IMR-90 (cell line): ENCODE results near the gene GATD1. TPM values are rescaled to one million over a fixed set of nuclear protein-coding genes. Genes with fewer than 3 reads are reported as not detected.

Source experiments
- ATAC-seq: fragments of 200-7000 bp; cut with Tn5 transposase; 2 replicates; pipeline ENCODE4 v1.9.1; 2020; ENCODE audit warnings: low read depth, mild to moderate bottlenecking, moderate library complexity
- BruUV-seq: library from RNA; stranded (reverse); fragments of 400-500 nt; replicated peaks from 2 replicates; lab custom pipeline; 2021; lab: Mats Ljungman, UMichigan
- CTCF ChIA-PET: fragments of 300-600 bp; formaldehyde crosslinking; extraction: SDS; loops from one replicate; lab custom pipeline; 2021; ENCODE audit warnings: antibody characterized with exemption; lab: Yijun Ruan, JAX
- POLR2A ChIA-PET: fragments of 300-600 bp; sonication (Branson Sonifier 250); formaldehyde crosslinking; loops from one replicate; lab custom pipeline; 2022; ENCODE audit warnings: antibody characterized with exemption; ENCODE audit not compliant: unreplicated experiment; lab: Charles Lee
- DNase-seq: peaks from one replicate; pipeline ENCODE4 v3.0.0; 2013
- H2AFZ ChIP-seq: replicated peaks from 2 replicates; pipeline ENCODE3; 2013; ENCODE audit warnings: low read length, mild to moderate bottlenecking; ENCODE audit not compliant: poor library complexity
- H2AK5ac ChIP-seq: 2 replicates; pipeline ENCODE4 v1.6.1; 2013; ENCODE audit warnings: low read depth, low read length, inconsistent platforms
- H2AK9ac ChIP-seq: replicated peaks from 2 replicates; pipeline ENCODE3; 2013; ENCODE audit warnings: mild to moderate bottlenecking, low read depth, low read length, moderate library complexity; ENCODE audit not compliant: poor library complexity
- H2BK120ac ChIP-seq: 2 replicates; pipeline ENCODE4 v1.6.1; 2013; ENCODE audit warnings: low read depth, low read length, inconsistent platforms
- H2BK15ac ChIP-seq: 3 replicates; pipeline ENCODE4 v1.6.1; 2013; ENCODE audit warnings: low read depth, low read length, inconsistent platforms
- H2BK20ac ChIP-seq: 2 replicates; pipeline ENCODE4 v1.6.1; 2013; ENCODE audit warnings: low read depth, mild to moderate bottlenecking, inconsistent platforms, low read length, moderate library complexity
- H2BK5ac ChIP-seq: 2 replicates; pipeline ENCODE4 v1.6.1; 2013; ENCODE audit warnings: mild to moderate bottlenecking, low read depth, low read length, inconsistent platforms; ENCODE audit not compliant: poor library complexity, severe bottlenecking
- H3K14ac ChIP-seq: replicated peaks from 2 replicates; pipeline ENCODE4 v1.6.1; 2013; ENCODE audit warnings: low read depth, low read length, inconsistent platforms
- H3K18ac ChIP-seq: 2 replicates; pipeline ENCODE4 v1.6.1; 2013; ENCODE audit warnings: low read depth, low read length, control low read depth
- H3K23ac ChIP-seq: 2 replicates; pipeline ENCODE4 v1.6.1; 2013; ENCODE audit warnings: low read depth, low read length, inconsistent platforms
- H3K27ac ChIP-seq: 2 replicates; pipeline ENCODE4 v1.5.1; 2013; ENCODE audit warnings: mild to moderate bottlenecking, control low read depth, low read length; ENCODE audit not compliant: insufficient read depth
- H3K27me3 ChIP-seq: 2 replicates; pipeline ENCODE4 v1.6.1; 2013; ENCODE audit warnings: low read length; ENCODE audit not compliant: control insufficient read depth, insufficient read depth
- H3K36me3 ChIP-seq: 2 replicates; pipeline ENCODE4 v1.6.1; 2013; ENCODE audit warnings: low read length, mixed read lengths; ENCODE audit not compliant: control insufficient read depth, insufficient read depth
- H3K4ac ChIP-seq: 2 replicates; pipeline ENCODE4 v1.6.1; 2013; ENCODE audit warnings: low read depth, low read length, inconsistent platforms
- H3K4me1 ChIP-seq: 2 replicates; pipeline ENCODE4 v1.6.1; 2013; ENCODE audit warnings: low read length, mixed read lengths; ENCODE audit not compliant: control insufficient read depth, insufficient read depth
- H3K4me2 ChIP-seq: 2 replicates; pipeline ENCODE4 v1.6.1; 2013; ENCODE audit warnings: low read depth, mild to moderate bottlenecking, control low read depth, low read length, moderate library complexity
- H3K4me3 ChIP-seq: 2 replicates; pipeline ENCODE4 v1.5.1; 2013; ENCODE audit warnings: low read depth, mild to moderate bottlenecking, control low read depth, low read length, moderate library complexity; ENCODE audit not compliant: insufficient read depth
- H3K56ac ChIP-seq: 2 replicates; pipeline ENCODE4 v1.6.1; 2013; ENCODE audit warnings: low read length, inconsistent platforms; ENCODE audit not compliant: insufficient read depth; ENCODE audit errors: extremely low read depth
- H3K79me1 ChIP-seq, 2 experiments: 2 replicates each; pipeline ENCODE4 v1.6.1; 2013; ENCODE audit warnings: low read length in 2 of 2, inconsistent platforms in 1 of 2, low read depth in 1 of 2
- H3K9ac ChIP-seq: 2 replicates; pipeline ENCODE4 v1.6.1; 2013; ENCODE audit warnings: low read depth, low read length, control low read depth
- H3K9me1 ChIP-seq: 2 replicates; pipeline ENCODE4 v1.6.1; 2013; ENCODE audit warnings: low read length, inconsistent platforms; ENCODE audit not compliant: insufficient read depth
- H3K9me3 ChIP-seq: 2 replicates; pipeline ENCODE4 v1.6.1; 2013; ENCODE audit warnings: low read length; ENCODE audit not compliant: control insufficient read depth, insufficient read depth
- H4K20me1 ChIP-seq: 2 replicates; pipeline ENCODE4 v1.6.1; 2013; ENCODE audit warnings: low read length, inconsistent platforms; ENCODE audit not compliant: insufficient read depth
- H4K5ac ChIP-seq: 2 replicates; pipeline ENCODE4 v1.6.1; 2013; ENCODE audit warnings: mild to moderate bottlenecking, low read depth, low read length, control low read depth
- H4K8ac ChIP-seq, 2 experiments: 2 replicates each; pipeline ENCODE4 v1.6.1; 2013; ENCODE audit warnings: low read depth in 2 of 2, low read length in 2 of 2, control low read depth in 1 of 2, inconsistent platforms in 1 of 2
- H4K91ac ChIP-seq: 2 replicates; pipeline ENCODE4 v1.6.1; 2013; ENCODE audit warnings: low read depth, low read length, inconsistent platforms; ENCODE audit not compliant: insufficient read depth
- BHLHE40 ChIP-seq: fragments of 150-350 bp; IDR thresholded peaks from 2 replicates; pipeline ENCODE4 v1.6.1; 2016; ENCODE audit warnings: mild to moderate bottlenecking, low read depth, low read length
- CEBPB ChIP-seq: IDR thresholded peaks from 2 replicates; pipeline ENCODE4 v1.6.1; 2012; ENCODE audit warnings: low read depth, low read length, improper control_type of control experiment
- CHD1 ChIP-seq: IDR thresholded peaks from 2 replicates; pipeline ENCODE4 v1.6.1; 2012; ENCODE audit warnings: low read depth, low read length, improper control_type of control experiment
- MAFK ChIP-seq: IDR thresholded peaks from 2 replicates; pipeline ENCODE4 v1.6.1; 2012; ENCODE audit warnings: low read depth, low read length, improper control_type of control experiment
- POLR2A ChIP-seq: IDR thresholded peaks from 2 replicates; pipeline ENCODE4 v1.6.1; 2012; ENCODE audit warnings: mild to moderate bottlenecking, low read depth, low read length
- RFX5 ChIP-seq: IDR thresholded peaks from 2 replicates; pipeline ENCODE4 v1.8.0; 2012; ENCODE audit warnings: low read depth, mild to moderate bottlenecking, low read length, moderate library complexity
- SMC3 ChIP-seq: fragments of 150-350 bp; IDR thresholded peaks from 2 replicates; pipeline ENCODE4 v1.6.1; 2016; ENCODE audit warnings: low read depth, mild to moderate bottlenecking, antibody characterized with exemption, low read length, moderate library complexity
- WGBS, 2 experiments: methylation state at CpG; one replicate each; pipeline versions ENCODE4 v1.1.5 to v1.1.7; 2013; ENCODE audit warnings: missing lambda C conversion rate in 2 of 2; ENCODE audit not compliant: insufficient read length in 1 of 2; ENCODE audit errors: extremely low coverage in 2 of 2; 5-methylcytosine and 5-hydroxymethylcytosine counted together
- dilution Hi-C: fragments of 300-500 bp; cut with HindIII; formaldehyde crosslinking; loops from one replicate; pipeline ENCODE4 v1.14.3; 2018; ENCODE audit warnings: low sequenced_read_pairs; ENCODE audit not compliant: unreplicated experiment
- in situ Hi-C: fragments of 300-500 bp; cut with MboI; formaldehyde crosslinking; loops from 3 replicates; pipeline ENCODE4 v1.14.3; 2019; ENCODE audit warnings: low sequenced_read_pairs, inconsistent platforms, mixed read lengths
- intact Hi-C: fragments of 100-400 bp; cut with micrococcal nuclease; formaldehyde crosslinking; loops from 2 replicates; pipeline ENCODE4 v1.10.0; 2022
- polyA plus RNA-seq, 3 experiments: library from polyadenylated mRNA; depleted of rRNA; stranded (reverse); fragments of >200 nt; gene quantifications; 2 replicates each; pipeline ENCODE4 v1.2.3, GENCODE V29; 2012; ENCODE audit warnings: low replicate concordance in 1 of 3
- total RNA-seq: library from RNA; depleted of rRNA; stranded (reverse); fragments of >200 nt; gene quantifications from 2 replicates; pipeline ENCODE4 v1.2.3, GENCODE V29; 2012
- TF ChIP-seq, protein P1 (sequence below): conservative IDR thresholded peaks from 2 replicates; pipeline ENCODE4 v1.5.1; 2012; ENCODE audit warnings: mild to moderate bottlenecking, low read depth, low read length, improper control_type of control experiment
- TF ChIP-seq, protein P2 (sequence below): fragments of 150-350 bp; IDR thresholded peaks from 2 replicates; pipeline ENCODE4 v1.6.1; 2016; ENCODE audit warnings: low read depth, mild to moderate bottlenecking, low read length, moderate library complexity, borderline replicate concordance

The GATD1 gene
- total and polyA plus RNA-seq, 2 of the 4 experiments (the other 2 are of a cell fraction) = 3.0 to 52.5 TPM

DNA sequence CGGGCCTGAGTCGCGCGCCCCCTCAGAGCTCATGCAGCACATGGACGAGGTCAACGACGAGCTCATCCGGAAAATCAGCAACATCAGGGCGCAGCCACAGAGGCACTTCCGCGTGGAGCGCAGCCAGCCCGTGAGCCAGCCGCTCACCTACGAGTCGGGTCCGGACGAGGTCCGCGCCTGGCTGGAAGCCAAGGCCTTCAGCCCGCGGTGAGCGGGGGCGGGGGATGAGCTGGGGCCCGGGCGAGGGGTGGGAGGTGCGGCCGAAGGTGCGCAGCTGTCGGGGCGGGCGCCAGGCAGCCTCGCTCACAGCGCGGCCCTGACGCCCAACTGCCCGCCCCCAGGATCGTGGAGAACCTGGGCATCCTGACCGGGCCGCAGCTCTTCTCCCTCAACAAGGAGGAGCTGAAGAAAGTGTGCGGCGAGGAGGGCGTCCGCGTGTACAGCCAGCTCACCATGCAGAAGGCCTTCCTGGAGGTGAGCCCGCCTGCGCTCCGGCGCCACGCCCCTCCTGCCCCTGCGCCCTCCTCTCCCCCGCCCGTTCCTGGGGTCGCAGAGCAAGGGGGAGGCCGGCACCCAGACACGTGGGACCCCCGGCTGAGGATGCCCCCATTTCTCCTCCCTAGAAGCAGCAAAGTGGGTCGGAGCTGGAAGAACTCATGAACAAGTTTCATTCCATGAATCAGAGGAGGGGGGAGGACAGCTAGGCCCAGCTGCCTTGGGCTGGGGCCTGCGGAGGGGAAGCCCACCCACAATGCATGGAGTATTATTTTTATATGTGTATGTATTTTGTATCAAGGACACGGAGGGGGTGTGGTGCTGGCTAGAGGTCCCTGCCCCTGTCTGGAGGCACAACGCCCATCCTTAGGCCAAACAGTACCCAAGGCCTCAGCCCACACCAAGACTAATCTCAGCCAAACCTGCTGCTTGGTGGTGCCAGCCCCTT is 50.7 kb downstream of the GATD1 start:
- no peak overlapping the region for H3K4ac ChIP-seq
- in situ Hi-C loops = no loop called here
- H2AK9ac ChIP-seq = peak overlapping the region; percentile 72
- H2AFZ ChIP-seq = peak overlapping the region; percentile 78
- H4K8ac ChIP-seq = peak overlapping the region in 1 of 2 experiments; percentile 60; a peak in 1 of 4 replicates
- no peak overlapping the region for H3K18ac ChIP-seq
- H4K20me1 ChIP-seq = no peaks in the 10 kb centered on the region
- peaks cover 7% of the 10 kb centered on the region; the same call in 1 of the 2 replicates for H3K27me3 ChIP-seq
- intact Hi-C loops = loop anchor here (10.0 kb wide), 1 partner anchor 172 kb away; no protein-coding TSS in a partner anchor
- no peak overlapping the region for H4K5ac ChIP-seq
- H2BK20ac ChIP-seq = no peak overlapping the region
- no peak overlapping the region for H4K91ac ChIP-seq
- no peaks in the 10 kb centered on the region for H3K79me1 ChIP-seq
- no peaks in the 10 kb centered on the region for H3K9me3 ChIP-seq
- peak overlapping the region; percentile 35; the same call in 1 of the 2 replicates for H3K4me2 ChIP-seq
- peak; percentile 26 for DNase-seq
- POLR2A ChIA-PET = no interaction called here
- peak; percentile 5 for ATAC-seq
- H3K9me1 ChIP-seq = no peaks in the 10 kb centered on the region
- no peak overlapping the region for H3K27ac ChIP-seq
- H3K4me3 ChIP-seq = no peak overlapping the region
- no peak overlapping the region for H2AK5ac ChIP-seq
- no peak overlapping the region for H3K14ac ChIP-seq
- WGBS, 2 experiments = 6% methylated on average over 21 of the region's 61 CpGs; no CpG with 5 or more reads in 1 of the 2 experiments
- H3K56ac ChIP-seq = no peak overlapping the region
- H3K23ac ChIP-seq = no peak overlapping the region
- no TSS peak for BruUV-seq
- no peak overlapping the region for H2BK15ac ChIP-seq
- H3K36me3 ChIP-seq = no peaks in the 10 kb centered on the region
- dilution Hi-C loops = no loop called here
- H3K9ac ChIP-seq = no peak overlapping the region
- H3K4me1 ChIP-seq = peaks cover 6% of the 10 kb centered on the region
- H2BK120ac ChIP-seq = no peak overlapping the region
- CTCF ChIA-PET = interaction anchor here (1.1 kb wide), 1 partner anchor 19 kb away, joined by 4 read pairs; no protein-coding TSS in a partner anchor
- H2BK5ac ChIP-seq = no peak overlapping the region
- TF ChIP-seq, protein P1, sequence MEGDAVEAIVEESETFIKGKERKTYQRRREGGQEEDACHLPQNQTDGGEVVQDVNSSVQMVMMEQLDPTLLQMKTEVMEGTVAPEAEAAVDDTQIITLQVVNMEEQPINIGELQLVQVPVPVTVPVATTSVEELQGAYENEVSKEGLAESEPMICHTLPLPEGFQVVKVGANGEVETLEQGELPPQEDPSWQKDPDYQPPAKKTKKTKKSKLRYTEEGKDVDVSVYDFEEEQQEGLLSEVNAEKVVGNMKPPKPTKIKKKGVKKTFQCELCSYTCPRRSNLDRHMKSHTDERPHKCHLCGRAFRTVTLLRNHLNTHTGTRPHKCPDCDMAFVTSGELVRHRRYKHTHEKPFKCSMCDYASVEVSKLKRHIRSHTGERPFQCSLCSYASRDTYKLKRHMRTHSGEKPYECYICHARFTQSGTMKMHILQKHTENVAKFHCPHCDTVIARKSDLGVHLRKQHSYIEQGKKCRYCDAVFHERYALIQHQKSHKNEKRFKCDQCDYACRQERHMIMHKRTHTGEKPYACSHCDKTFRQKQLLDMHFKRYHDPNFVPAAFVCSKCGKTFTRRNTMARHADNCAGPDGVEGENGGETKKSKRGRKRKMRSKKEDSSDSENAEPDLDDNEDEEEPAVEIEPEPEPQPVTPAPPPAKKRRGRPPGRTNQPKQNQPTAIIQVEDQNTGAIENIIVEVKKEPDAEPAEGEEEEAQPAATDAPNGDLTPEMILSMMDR = no peak
- TF ChIP-seq CHD1 (no peak), MAFK (no peak), POLR2A (no peak), SMC3 (no peak), CEBPB (no peak), BHLHE40 (no peak), RFX5 (no peak)
- TF ChIP-seq, protein P2, sequence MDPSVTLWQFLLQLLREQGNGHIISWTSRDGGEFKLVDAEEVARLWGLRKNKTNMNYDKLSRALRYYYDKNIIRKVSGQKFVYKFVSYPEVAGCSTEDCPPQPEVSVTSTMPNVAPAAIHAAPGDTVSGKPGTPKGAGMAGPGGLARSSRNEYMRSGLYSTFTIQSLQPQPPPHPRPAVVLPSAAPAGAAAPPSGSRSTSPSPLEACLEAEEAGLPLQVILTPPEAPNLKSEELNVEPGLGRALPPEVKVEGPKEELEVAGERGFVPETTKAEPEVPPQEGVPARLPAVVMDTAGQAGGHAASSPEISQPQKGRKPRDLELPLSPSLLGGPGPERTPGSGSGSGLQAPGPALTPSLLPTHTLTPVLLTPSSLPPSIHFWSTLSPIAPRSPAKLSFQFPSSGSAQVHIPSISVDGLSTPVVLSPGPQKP = no peak
